Fibroblast of mammary gland (primary cell): ENCODE measurements around the gene ZNF541.

Experiments used
- DNase-seq: peaks from one replicate; pipeline ENCODE4 v3.0.0-alpha.2; 2010; ENCODE audit warnings: low read depth
- H3K4me3 ChIP-seq: 2 replicates; pipeline ENCODE4 v1.5.1; 2011; ENCODE audit warnings: low read depth, mild to moderate bottlenecking, low read length, moderate library complexity; ENCODE audit not compliant: control insufficient read depth
- TF ChIP-seq, protein P1 (sequence below): conservative IDR thresholded peaks from 2 replicates; pipeline ENCODE4 v1.5.1; 2011; ENCODE audit warnings: low read depth, low read length, inconsistent platforms; ENCODE audit not compliant: control insufficient read depth, insufficient read depth

ZNF541 gene, protein sequence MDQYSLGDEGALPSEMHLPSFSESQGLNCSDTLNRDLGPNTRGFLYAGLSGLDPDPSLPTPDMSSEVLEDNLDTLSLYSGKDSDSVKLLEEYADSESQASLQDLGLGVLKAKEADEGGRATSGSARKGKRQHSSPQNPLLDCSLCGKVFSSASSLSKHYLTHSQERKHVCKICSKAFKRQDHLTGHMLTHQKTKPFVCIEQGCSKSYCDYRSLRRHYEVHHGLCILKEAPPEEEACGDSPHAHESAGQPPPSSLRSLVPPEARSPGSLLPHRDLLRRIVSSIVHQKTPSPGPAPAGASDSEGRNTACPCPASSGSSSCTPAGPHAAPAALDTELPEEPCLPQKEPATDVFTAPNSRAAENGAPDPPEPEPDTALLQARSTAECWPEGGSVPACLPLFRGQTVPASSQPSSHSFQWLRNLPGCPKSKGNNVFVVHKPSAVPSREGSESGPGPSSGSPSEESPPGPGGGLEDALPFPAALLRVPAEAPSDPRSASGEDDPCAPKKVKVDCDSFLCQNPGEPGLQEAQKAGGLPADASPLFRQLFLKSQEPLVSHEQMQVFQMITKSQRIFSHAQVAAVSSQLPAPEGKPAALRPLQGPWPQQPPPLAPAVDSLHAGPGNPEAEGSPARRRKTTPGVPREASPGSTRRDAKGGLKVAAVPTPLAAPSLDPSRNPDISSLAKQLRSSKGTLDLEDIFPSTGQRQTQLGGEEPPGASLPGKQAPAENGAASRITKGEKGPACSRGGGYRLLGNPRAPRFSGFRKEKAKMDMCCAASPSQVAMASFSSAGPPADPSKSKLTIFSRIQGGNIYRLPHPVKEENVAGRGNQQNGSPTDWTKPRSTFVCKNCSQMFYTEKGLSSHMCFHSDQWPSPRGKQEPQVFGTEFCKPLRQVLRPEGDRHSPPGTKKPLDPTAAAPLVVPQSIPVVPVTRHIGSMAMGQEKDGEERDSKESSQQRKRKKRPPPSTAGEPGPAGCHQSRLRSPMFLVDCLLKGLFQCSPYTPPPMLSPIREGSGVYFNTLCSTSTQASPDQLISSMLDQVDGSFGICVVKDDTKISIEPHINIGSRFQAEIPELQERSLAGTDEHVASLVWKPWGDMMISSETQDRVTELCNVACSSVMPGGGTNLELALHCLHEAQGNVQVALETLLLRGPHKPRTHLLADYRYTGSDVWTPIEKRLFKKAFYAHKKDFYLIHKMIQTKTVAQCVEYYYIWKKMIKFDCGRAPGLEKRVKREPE (N-terminal part only)

DNA sequence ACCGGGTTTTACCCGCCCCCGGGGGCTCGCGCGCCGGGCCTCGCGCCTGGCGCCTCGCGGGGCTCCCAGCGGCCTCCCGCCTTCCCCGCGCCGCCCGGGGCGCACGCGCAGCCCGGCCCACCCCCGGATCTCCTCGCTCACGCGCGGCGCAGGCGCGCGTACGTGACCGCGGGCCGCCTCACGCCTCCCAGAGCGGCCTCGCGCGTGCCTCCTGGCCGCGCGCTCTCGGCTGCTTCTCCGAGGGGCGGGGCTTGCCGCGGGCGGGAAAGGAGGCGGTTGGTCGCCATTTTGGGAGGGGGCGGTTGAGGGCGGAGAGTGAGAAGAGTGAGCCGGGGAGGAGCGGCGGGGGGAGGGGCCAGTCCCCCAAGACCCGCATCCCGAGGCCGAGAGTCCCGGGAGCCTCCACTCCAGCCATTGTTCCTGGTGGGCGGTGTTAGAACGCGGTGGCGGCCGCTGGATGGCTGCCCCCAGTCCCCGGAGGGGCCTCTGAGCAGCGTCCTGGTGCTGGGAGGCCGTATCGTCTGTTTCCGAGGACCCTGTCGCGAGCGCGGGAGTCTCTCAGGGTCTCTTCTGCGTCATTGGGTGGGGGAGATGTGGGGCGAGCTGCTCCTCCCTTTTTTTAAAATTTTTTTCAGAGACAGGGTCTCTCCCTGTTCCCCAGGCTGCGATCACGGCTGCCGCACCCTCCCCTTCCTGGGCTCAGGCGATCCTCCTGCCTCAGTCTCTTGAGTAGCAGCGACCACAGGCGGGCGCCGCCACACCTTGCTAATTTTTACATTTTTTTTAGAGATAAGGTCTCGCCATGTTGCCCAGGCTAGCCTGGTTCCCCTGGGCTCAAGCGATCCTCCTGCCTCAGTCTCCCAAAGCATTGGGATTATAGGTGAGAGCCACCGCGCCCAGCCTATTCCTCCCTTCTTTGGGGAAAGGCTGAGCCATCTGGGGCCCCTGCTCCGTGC is at the start of gene ZNF541:
ZNF541 (minus strand) TSS at position 78 of the 956 bp plus-strand sequence. CDS start 17,292 bp downstream, outside the sequence.
- DNase-seq: peak; percentile 36
- H3K4me3 ChIP-seq: no peak within 1 kb of the TSS
- TF ChIP-seq, protein P1, sequence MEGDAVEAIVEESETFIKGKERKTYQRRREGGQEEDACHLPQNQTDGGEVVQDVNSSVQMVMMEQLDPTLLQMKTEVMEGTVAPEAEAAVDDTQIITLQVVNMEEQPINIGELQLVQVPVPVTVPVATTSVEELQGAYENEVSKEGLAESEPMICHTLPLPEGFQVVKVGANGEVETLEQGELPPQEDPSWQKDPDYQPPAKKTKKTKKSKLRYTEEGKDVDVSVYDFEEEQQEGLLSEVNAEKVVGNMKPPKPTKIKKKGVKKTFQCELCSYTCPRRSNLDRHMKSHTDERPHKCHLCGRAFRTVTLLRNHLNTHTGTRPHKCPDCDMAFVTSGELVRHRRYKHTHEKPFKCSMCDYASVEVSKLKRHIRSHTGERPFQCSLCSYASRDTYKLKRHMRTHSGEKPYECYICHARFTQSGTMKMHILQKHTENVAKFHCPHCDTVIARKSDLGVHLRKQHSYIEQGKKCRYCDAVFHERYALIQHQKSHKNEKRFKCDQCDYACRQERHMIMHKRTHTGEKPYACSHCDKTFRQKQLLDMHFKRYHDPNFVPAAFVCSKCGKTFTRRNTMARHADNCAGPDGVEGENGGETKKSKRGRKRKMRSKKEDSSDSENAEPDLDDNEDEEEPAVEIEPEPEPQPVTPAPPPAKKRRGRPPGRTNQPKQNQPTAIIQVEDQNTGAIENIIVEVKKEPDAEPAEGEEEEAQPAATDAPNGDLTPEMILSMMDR: no peak

DNA sequence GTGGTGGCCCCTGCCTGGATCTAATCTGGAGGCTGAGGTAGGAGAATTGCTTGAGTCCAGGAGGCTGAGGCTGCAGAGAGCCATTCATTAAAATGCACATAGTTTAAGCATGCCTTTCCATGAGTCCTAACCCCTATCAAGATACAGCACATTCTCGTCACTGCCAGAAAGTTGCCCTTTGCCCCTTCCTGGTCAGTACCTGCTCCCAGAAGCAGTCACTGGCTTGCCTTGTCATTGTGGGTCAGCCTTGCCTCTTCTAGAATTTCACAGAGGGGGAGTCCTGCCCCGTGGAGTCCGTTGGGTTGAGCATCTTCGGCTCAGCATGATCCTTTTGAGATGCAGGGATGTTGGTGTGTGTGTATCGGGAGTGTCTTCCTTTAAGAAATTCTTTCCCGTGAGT is 46.8 kb upstream of the ZNF541 start:
- no peak overlapping the region for H3K4me3 ChIP-seq
- DNase-seq: no peak
- TF ChIP-seq, protein P1: no peak

DNA sequence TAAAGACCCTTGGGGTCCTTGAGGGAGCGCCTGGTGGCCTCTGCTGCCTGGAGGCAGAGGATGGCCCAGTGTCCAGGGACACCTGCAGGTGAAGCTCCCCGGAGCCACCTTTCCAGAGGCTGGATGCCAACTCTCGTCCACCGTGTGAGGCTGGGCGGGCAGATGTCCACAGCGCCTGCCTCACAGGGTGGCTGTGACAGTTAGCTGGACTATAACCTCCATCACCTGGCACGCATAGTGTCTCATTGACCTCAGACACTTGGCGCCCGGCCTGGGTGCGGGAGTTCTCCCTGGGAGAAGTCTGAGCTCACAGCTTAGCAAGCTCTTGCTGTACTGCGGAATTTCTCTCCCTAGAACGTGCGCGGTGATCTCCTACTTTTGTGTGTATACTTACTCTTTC is 45.8 kb upstream of the ZNF541 start:
- DNase-seq: peak; percentile 84
- TF ChIP-seq, protein P1: no peak
- H3K4me3 ChIP-seq: no peak overlapping the region

DNA sequence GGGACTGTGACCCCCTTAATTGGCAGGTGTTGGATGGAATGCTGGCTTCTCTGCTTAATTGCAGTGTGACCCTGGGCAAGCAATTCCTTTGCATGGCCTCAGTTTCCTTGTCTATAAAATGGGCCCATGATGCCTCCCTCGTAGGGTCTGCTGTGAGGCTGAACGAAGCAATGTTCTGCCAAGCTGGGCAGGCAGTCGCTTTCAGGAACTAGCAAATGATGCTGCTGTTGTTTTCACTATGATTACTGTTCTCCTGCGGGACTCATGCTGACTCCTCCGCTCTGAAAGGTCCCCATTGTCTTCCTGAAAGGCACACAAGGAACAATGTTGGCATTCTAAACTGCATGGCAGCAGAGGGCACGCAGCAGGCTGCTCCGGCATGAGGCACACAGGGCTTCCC is 42.8 kb upstream of the ZNF541 start:
- no peak for DNase-seq
- TF ChIP-seq, protein P1: no peak
- H3K4me3 ChIP-seq: no peak overlapping the region

DNA sequence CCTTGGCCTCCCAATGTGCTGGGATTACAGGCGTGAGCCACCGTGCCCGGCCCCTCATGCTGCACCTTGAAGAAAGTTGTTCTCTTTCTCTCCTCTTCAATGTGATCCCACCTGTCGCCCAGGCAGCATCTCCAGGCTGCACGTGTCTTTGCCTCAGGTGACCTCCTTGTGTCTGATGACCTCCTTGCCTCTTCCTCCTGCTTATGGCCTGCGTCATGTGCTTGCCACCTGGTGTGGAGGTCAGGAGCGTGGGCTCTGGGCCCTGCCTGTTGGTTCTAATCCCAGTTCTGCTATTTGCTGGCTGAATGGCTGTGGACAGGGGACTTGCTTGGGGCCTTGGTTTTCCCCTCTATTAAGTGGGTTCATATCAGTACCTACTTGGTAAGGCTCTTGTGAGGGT is 42.3 kb upstream of the ZNF541 start:
- no peak overlapping the region for H3K4me3 ChIP-seq
- TF ChIP-seq, protein P1: no peak
- DNase-seq: no peak
